HepG2 (cell line): ENCODE data around the gene MRPS7. TPM values are rescaled to one million over a fixed set of nuclear protein-coding genes. Genes with fewer than 3 reads are reported as not detected.
A peak's percentile ranks its signal among the peaks of the same experiment; 100 is the strongest.

Source experiments
- ATAC-seq: fragments of 200-7000 bp; cut with Tn5 transposase; 3 replicates; pipeline ENCODE4 v1.9.1; 2020; ENCODE audit warnings: mild to moderate bottlenecking, moderate library complexity
- BruUV-seq: library from RNA; stranded (reverse); fragments of 400-500 nt; replicated peaks from 2 replicates; lab custom pipeline; 2021; lab: Mats Ljungman, UMichigan
- CTCF ChIA-PET: fragments of 300-600 bp; formaldehyde crosslinking; extraction: SDS; loops from one replicate; lab custom pipeline; 2021; ENCODE audit warnings: low total read pairs, inconsistent platforms, low intra/inter-chr PET ratio; lab: Yijun Ruan, JAX
- POLR2A ChIA-PET: fragments of 350-600 bp; sonication (Branson Sonifier 250); formaldehyde crosslinking; loops from one replicate; lab custom pipeline; 2020; ENCODE audit warnings: antibody characterized with exemption, inconsistent platforms; lab: Yijun Ruan, JAX
- DNase-seq: peaks from one replicate; pipeline ENCODE4 v3.0.0-alpha.2; 2015; ENCODE audit warnings: low spot score
- FAIRE-seq: peaks from 3 replicates; lab custom pipeline; 2011; peaks lifted over from hg19 to GRCh38; lab: Jason Lieb, UNC
- H2AFZ ChIP-seq: one replicate; pipeline ENCODE4 v1.6.1; 2011; ENCODE audit warnings: low read length, inconsistent platforms
- H3K27ac ChIP-seq: fragments of 300-600 bp; 3 replicates; pipeline ENCODE4 v1.8.0; 2011; ENCODE audit warnings: mixed run types, mild to moderate bottlenecking, mixed read lengths, low read length, inconsistent platforms; ENCODE audit not compliant: insufficient read depth; ENCODE audit errors: extremely low read length
- H3K27me3 ChIP-seq, 2 experiments: fragments of 200-600 bp in 1 of 2; 2 replicates in 1 of 2; 3 replicates in 1 of 2; pipeline versions ENCODE4 v1.6.0 to v1.8.0; 2011; ENCODE audit warnings: low read length in 2 of 2, mild to moderate bottlenecking in 2 of 2, moderate library complexity in 2 of 2, inconsistent platforms in 1 of 2; ENCODE audit not compliant: insufficient read depth in 2 of 2, control insufficient read depth in 1 of 2
- H3K36me3 ChIP-seq, 2 experiments: fragments of 200-600 bp in 1 of 2; replicated peaks in 1 of 2; 2 replicates in 1 of 2; 3 replicates in 1 of 2; pipeline versions ENCODE4 v1.5.1 to v1.8.0; 2011; ENCODE audit warnings: low read length in 2 of 2, inconsistent platforms in 1 of 2; ENCODE audit not compliant: insufficient read depth in 2 of 2, control insufficient read depth in 1 of 2
- H3K4me1 ChIP-seq: 2 replicates; pipeline ENCODE4 v1.5.1; 2012; ENCODE audit warnings: low read length, inconsistent platforms; ENCODE audit not compliant: insufficient read depth
- H3K4me2 ChIP-seq: 2 replicates; pipeline ENCODE4 v1.6.0; 2011; ENCODE audit warnings: low read depth, low read length, inconsistent platforms
- H3K4me3 ChIP-seq, 3 experiments: fragments of 200-600 bp in 1 of 3; sonication (generic), shearing (Covaris generic) in 1 of 3; replicated peaks in 1 of 3; 2 replicates each; pipeline ENCODE4 v1.5.1; 2011 to 2016; ENCODE audit warnings: low read length in 3 of 3, inconsistent platforms in 2 of 3, low read depth in 2 of 3, mild to moderate bottlenecking in 2 of 3, control low read depth in 1 of 3, mixed read lengths in 1 of 3; ENCODE audit not compliant: insufficient read depth in 1 of 3
- H3K79me2 ChIP-seq: one replicate; pipeline ENCODE4 v1.6.1; 2011; ENCODE audit warnings: low read length, inconsistent platforms; ENCODE audit not compliant: insufficient read depth
- H3K9ac ChIP-seq: 2 replicates; pipeline ENCODE4 v1.6.0; 2011; ENCODE audit warnings: mild to moderate bottlenecking, low read depth, low read length, inconsistent platforms; ENCODE audit not compliant: insufficient read depth
- H3K9me3 ChIP-seq: 2 replicates; pipeline ENCODE4 v1.5.1; 2012; ENCODE audit warnings: mild to moderate bottlenecking, low read length
- H4K20me1 ChIP-seq: 2 replicates; pipeline ENCODE4 v1.6.0; 2011; ENCODE audit warnings: inconsistent platforms, mild to moderate bottlenecking, low read length, moderate library complexity; ENCODE audit not compliant: insufficient read depth
- AGO2 ChIP-seq: fragments of 200-400 bp; formaldehyde crosslinking; optimal IDR thresholded peaks from 2 replicates; pipeline ENCODE3; 2017; ENCODE audit warnings: mild to moderate bottlenecking, low read depth, low read length, moderate library complexity
- ARNT2 ChIP-seq: sonication (generic); formaldehyde crosslinking; IDR thresholded peaks from 2 replicates; pipeline ENCODE4 v1.8.0; 2022; ENCODE audit warnings: mild to moderate bottlenecking, low read depth, missing genetic modification reagents, moderate library complexity
- CHD4 ChIP-seq: fragments of 200-600 bp; sonication (generic); IDR thresholded peaks from 2 replicates; pipeline ENCODE4 v1.7.0; 2017; ENCODE audit warnings: mild to moderate bottlenecking, low read length, borderline replicate concordance
- MEF2D ChIP-seq: sonication (generic); formaldehyde crosslinking; IDR thresholded peaks from 2 replicates; pipeline ENCODE4 v1.5.1; 2020; ENCODE audit warnings: mild to moderate bottlenecking, missing genetic modification reagents
- POLR2G ChIP-seq: fragments of 200-400 bp; formaldehyde crosslinking; IDR thresholded peaks from 2 replicates; pipeline ENCODE4 v1.6.1; 2018; ENCODE audit warnings: mild to moderate bottlenecking, low read depth, low read length, moderate library complexity
- ZNF263 ChIP-seq: sonication (generic); formaldehyde crosslinking; IDR thresholded peaks from 2 replicates; pipeline ENCODE4 v1.4.0; 2020; ENCODE audit warnings: missing genetic modification reagents
- ZNF749 ChIP-seq: sonication (generic); formaldehyde crosslinking; IDR thresholded peaks from 2 replicates; pipeline ENCODE4 v1.8.0; 2022; ENCODE audit warnings: mild to moderate bottlenecking, missing genetic modification reagents, moderate library complexity, borderline replicate concordance
- WGBS: methylation state at CpG from one replicate; pipeline ENCODE4 v1.1.6; 2017; ENCODE audit warnings: low lambda C conversion rate; 5-methylcytosine and 5-hydroxymethylcytosine counted together
- in situ Hi-C: cut with HindIII; loops from 2 replicates; pipeline ENCODE4 v1.10.0; 2017; ENCODE audit warnings: low pct_unique_long_range_greater_than_20kb; ENCODE audit not compliant: extremely low pct_ligation_motif_present
- intact Hi-C: fragments of 100-400 bp; cut with micrococcal nuclease; formaldehyde crosslinking; loops from one replicate; pipeline ENCODE4 v1.10.0; 2022; ENCODE audit not compliant: unreplicated experiment
- polyA plus RNA-seq, 8 experiments: library from polyadenylated mRNA; depleted of rRNA in 3 of 8; stranded (reverse) in 7 of 8; unstranded in 1 of 8; fragments of >200 nt; fragmentation: Illumina TruSeq in 4 of 8; extraction: Trizol in 4 of 8; gene quantifications; 2 replicates each; pipeline versions ENCODE4 v1.2.1 to v1.2.3, GENCODE V29; 2011 to 2016; ENCODE audit warnings: low read depth in 4 of 8, missing spikeins in 1 of 8, mixed read lengths in 1 of 8; ENCODE audit not compliant: insufficient read depth in 1 of 8
- total RNA-seq, 5 experiments: library from RNA; depleted of rRNA; stranded (reverse); fragments of >200 nt; fragmentation: Illumina TruSeq; extraction: Trizol; gene quantifications; 2 replicates each; pipeline ENCODE4 v1.2.3, GENCODE V29; 2016; ENCODE audit warnings: low read depth in 1 of 5
- TF ChIP-seq, protein P1 (sequence below): sonication (generic); formaldehyde crosslinking; IDR thresholded peaks from 2 replicates; pipeline ENCODE4 v1.5.0; 2020; ENCODE audit warnings: mild to moderate bottlenecking, missing genetic modification reagents, borderline replicate concordance
- TF ChIP-seq, protein P2 (sequence below): sonication (generic); formaldehyde crosslinking; IDR thresholded peaks from 2 replicates; pipeline ENCODE4 v1.4.0; 2020; ENCODE audit warnings: missing genetic modification reagents
- TF ChIP-seq, protein P3 (sequence below): sonication (generic); formaldehyde crosslinking; IDR thresholded peaks from 2 replicates; pipeline ENCODE4 v1.5.1; 2020; ENCODE audit warnings: missing genetic modification reagents, mild to moderate bottlenecking, borderline replicate concordance
- TF ChIP-seq, protein P4 (sequence below): sonication (generic); formaldehyde crosslinking; IDR thresholded peaks from 2 replicates; pipeline ENCODE4 v1.8.1; 2023; ENCODE audit warnings: mild to moderate bottlenecking, inconsistent platforms, moderate library complexity, missing genetic modification reagents, borderline replicate concordance
- TF ChIP-seq, protein P5 (sequence below): sonication (generic); formaldehyde crosslinking; IDR thresholded peaks from 2 replicates; pipeline ENCODE4; 2020; ENCODE audit warnings: missing genetic modification reagents, mild to moderate bottlenecking, borderline replicate concordance

Gene MRPS7
- total and polyA plus RNA-seq, 2 of the 13 experiments (the other 11 are each of a cell fraction or from before 2014, with no cell fraction given) = 97.0 to 162 TPM

DNA sequence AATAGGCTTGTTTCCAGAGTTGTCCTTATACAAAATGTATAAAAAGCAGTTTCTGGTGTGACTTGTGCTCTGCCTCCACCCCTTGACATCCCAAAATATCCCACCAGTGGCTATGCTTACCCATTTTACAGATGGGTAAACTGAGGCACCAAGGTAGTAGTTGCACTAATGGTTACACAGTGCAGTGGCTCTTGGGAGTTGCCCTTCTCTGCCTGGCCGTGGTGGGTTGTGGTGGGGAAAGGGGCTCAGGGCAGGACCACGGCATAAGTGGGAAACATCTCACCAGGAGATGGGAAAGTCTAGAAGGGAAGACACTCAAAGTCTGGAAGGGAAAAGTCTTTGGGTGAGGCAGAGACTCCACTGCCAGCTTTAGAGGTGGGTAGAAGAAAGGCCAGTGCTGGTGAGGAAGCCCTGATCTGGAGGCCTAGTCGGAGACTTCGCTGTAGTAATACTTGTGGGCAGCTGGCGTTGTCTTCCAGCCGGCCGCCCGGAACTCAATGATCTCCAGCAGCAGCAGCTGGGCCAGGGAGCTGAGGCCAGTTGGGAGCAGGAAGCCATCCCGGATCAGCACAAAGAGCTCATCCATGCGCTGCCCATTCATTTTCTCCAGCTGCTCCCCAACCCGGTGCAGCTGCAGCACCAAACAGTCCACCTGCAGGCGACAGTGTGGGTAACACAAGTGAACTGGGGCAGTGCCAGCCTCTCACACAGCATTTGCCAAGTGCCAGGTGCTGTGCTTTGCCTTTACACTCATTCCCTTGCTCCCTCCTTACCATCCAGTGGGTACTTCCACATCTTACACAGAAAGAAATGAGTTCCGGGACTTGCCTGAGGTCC, 4.9 kb downstream of the MRPS7 start:
- Histone ChIP-seq H2AFZ (no peak overlapping the region), H3K36me3 (peaks cover 13 to 29% of the 10 kb centered on the region in 2 experiments), H3K9ac (no peak overlapping the region), H4K20me1 (no peaks in the 10 kb centered on the region), H3K4me1 (peaks cover 46% of the 10 kb centered on the region), H3K4me2 (no peak overlapping the region), H3K4me3 (no peak overlapping the region), H3K27me3 (no peaks in the 10 kb centered on the region; a peak in 1 of 5 replicates), H3K9me3 (no peaks in the 10 kb centered on the region), H3K27ac (peak overlapping the region; percentile 34), H3K79me2 (peaks cover 21% of the 10 kb centered on the region)
- ChIA-PET POLR2A (interaction anchor here (1.2 to 6.6 kb wide), 3 partner anchors 84 to 139 kb away, joined by 3 to 43 read pairs (median 13); partner anchors contain the start of genes GRB2 and SUMO2), CTCF (interaction anchor here (1.5 to 2.0 kb wide), 2 partner anchors 57 to 146 kb away, joined by 4 to 10 read pairs; no protein-coding TSS in a partner anchor)
- in situ Hi-C loops (loop anchor here (5.0 kb wide), 1 partner anchor 146 kb away; no protein-coding TSS in a partner anchor), intact Hi-C loops (no loop called here)
- no TSS peak for BruUV-seq
- DNase-seq (no peak), ATAC-seq (no peak), FAIRE-seq (no peak)
- 96% methylated on average over 12 of the region's 13 CpGs for WGBS
- TF ChIP-seq, protein P1, sequence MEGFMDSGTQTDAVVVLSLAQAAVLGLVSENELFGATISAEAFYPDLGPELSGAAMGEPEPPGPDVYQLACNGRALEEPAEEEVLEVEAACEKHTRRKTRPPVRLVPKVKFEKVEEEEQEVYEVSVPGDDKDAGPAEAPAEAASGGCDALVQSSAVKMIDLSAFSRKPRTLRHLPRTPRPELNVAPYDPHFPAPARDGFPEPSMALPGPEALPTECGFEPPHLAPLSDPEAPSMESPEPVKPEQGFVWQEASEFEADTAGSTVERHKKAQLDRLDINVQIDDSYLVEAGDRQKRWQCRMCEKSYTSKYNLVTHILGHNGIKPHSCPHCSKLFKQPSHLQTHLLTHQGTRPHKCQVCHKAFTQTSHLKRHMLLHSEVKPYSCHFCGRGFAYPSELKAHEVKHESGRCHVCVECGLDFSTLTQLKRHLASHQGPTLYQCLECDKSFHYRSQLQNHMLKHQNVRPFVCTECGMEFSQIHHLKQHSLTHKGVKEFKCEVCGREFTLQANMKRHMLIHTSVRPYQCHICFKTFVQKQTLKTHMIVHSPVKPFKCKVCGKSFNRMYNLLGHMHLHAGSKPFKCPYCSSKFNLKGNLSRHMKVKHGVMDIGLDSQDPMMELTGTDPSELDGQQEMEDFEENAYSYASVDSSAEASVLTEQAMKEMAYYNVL (CRISPR knock-in tag) = no peak
- TF ChIP-seq, protein P2, sequence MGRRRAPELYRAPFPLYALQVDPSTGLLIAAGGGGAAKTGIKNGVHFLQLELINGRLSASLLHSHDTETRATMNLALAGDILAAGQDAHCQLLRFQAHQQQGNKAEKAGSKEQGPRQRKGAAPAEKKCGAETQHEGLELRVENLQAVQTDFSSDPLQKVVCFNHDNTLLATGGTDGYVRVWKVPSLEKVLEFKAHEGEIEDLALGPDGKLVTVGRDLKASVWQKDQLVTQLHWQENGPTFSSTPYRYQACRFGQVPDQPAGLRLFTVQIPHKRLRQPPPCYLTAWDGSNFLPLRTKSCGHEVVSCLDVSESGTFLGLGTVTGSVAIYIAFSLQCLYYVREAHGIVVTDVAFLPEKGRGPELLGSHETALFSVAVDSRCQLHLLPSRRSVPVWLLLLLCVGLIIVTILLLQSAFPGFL = no peak
- TF ChIP-seq ZNF263 (CRISPR knock-in tag) (no peak), ZNF749 (CRISPR knock-in tag) (no peak), ARNT2 (CRISPR knock-in tag) (peak; percentile 26; the same call in 1 of the 2 replicates), AGO2 (peak; percentile 25), CHD4 (peak; percentile 88; the same call in 1 of the 2 replicates), POLR2G (no peak; the same call in 1 of the 2 replicates), MEF2D (CRISPR knock-in tag) (no peak)
- TF ChIP-seq, protein P3, sequence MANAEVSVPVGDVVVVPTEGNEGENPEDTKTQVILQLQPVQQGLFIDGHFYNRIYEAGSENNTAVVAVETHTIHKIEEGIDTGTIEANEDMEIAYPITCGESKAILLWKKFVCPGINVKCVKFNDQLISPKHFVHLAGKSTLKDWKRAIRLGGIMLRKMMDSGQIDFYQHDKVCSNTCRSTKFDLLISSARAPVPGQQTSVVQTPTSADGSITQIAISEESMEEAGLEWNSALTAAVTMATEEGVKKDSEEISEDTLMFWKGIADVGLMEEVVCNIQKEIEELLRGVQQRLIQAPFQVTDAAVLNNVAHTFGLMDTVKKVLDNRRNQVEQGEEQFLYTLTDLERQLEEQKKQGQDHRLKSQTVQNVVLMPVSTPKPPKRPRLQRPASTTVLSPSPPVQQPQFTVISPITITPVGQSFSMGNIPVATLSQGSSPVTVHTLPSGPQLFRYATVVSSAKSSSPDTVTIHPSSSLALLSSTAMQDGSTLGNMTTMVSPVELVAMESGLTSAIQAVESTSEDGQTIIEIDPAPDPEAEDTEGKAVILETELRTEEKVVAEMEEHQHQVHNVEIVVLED (CRISPR knock-in tag) = no peak
- TF ChIP-seq, protein P4, sequence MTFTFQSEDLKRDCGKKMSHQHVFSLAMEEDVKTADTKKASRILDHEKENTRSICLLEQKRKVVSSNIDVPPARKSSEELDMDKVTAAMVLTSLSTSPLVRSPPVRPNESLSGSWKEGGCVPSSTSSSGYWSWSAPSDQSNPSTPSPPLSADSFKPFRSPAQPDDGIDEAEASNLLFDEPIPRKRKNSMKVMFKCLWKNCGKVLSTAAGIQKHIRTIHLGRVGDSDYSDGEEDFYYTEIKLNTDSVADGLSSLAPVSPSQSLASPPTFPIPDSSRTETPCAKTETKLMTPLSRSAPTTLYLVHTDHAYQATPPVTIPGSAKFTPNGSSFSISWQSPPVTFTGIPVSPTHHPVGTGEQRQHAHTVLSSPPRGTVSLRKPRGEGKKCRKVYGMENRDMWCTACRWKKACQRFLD = 0 out of 2 replicates have a peak, but pooled peaks have one; percentile 3
- TF ChIP-seq, protein P5, sequence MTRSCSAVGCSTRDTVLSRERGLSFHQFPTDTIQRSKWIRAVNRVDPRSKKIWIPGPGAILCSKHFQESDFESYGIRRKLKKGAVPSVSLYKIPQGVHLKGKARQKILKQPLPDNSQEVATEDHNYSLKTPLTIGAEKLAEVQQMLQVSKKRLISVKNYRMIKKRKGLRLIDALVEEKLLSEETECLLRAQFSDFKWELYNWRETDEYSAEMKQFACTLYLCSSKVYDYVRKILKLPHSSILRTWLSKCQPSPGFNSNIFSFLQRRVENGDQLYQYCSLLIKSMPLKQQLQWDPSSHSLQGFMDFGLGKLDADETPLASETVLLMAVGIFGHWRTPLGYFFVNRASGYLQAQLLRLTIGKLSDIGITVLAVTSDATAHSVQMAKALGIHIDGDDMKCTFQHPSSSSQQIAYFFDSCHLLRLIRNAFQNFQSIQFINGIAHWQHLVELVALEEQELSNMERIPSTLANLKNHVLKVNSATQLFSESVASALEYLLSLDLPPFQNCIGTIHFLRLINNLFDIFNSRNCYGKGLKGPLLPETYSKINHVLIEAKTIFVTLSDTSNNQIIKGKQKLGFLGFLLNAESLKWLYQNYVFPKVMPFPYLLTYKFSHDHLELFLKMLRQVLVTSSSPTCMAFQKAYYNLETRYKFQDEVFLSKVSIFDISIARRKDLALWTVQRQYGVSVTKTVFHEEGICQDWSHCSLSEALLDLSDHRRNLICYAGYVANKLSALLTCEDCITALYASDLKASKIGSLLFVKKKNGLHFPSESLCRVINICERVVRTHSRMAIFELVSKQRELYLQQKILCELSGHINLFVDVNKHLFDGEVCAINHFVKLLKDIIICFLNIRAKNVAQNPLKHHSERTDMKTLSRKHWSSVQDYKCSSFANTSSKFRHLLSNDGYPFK (CRISPR knock-in tag) = no peak
